B cell (primary cell): Measurements from ENCODE around the gene LRBA. TPM values are rescaled to one million over a fixed set of nuclear protein-coding genes. Genes with fewer than 3 reads are reported as not detected.

Experiments used
- ATAC-seq: fragments of 200-7000 bp; cut with Tn5 transposase; one replicate; pipeline ENCODE4 v1.10.0; 2021; ENCODE audit warnings: low read depth, mild to moderate bottlenecking, moderate number of reproducible peaks, moderate library complexity
- CTCF ChIA-PET: fragments of 350-600 bp; sonication (Branson Sonifier 250); formaldehyde crosslinking; loops from one replicate; lab custom pipeline; 2021; ENCODE audit warnings: antibody characterized with exemption, inconsistent platforms; lab: Charles Lee
- POLR2A ChIA-PET: fragments of 350-600 bp; sonication (Branson Sonifier 250); formaldehyde crosslinking; loops from one replicate; lab custom pipeline; 2021; ENCODE audit warnings: antibody characterized with exemption; lab: Charles Lee
- DNase-seq: peaks from one replicate; pipeline ENCODE4 v3.0.0; 2013
- H2AFZ ChIP-seq: 2 replicates; pipeline ENCODE4 v1.6.1; 2012; ENCODE audit warnings: mild to moderate bottlenecking, low read depth, low read length; ENCODE audit not compliant: insufficient read depth, poor library complexity, severe bottlenecking
- H3K27ac ChIP-seq, 2 donors: 1 replicate in 1 of 2; 2 replicates in 1 of 2; pipeline ENCODE4 v1.5.1; 2012 to 2013; ENCODE audit warnings: low read length in 2 of 2, mild to moderate bottlenecking in 2 of 2, moderate library complexity in 1 of 2
- H3K27me3 ChIP-seq, 4 experiments: fragments of 200-600 bp in 1 of 4; sonication (generic) in 1 of 4; replicated peaks in 1 of 4; 1 replicate in 2 of 4; 2 replicates in 2 of 4; pipeline versions ENCODE4 v1.6.1 to v1.7.0; 2013 to 2016; ENCODE audit warnings: low read length in 3 of 4, mild to moderate bottlenecking in 2 of 4, mixed read lengths in 1 of 4, moderate library complexity in 1 of 4; ENCODE audit not compliant: insufficient read depth in 4 of 4, control insufficient read depth in 3 of 4; ENCODE audit errors: control extremely low read depth in 1 of 4
- H3K36me3 ChIP-seq, 2 experiments: replicated peaks in 1 of 2; 1 replicate in 1 of 2; 2 replicates in 1 of 2; pipeline versions ENCODE4 v1.6.1 to v1.7.1; 2013; ENCODE audit warnings: low read length in 1 of 2; ENCODE audit not compliant: insufficient read depth in 2 of 2, control insufficient read depth in 1 of 2; ENCODE audit errors: control extremely low read depth in 1 of 2, extremely low read depth in 1 of 2
- H3K4me1 ChIP-seq, 2 donors: fragments of 200-600 bp in 1 of 2; sonication (generic) in 1 of 2; 1 replicate in 1 of 2; 2 replicates in 1 of 2; pipeline versions ENCODE4 v1.5.1 to v1.6.1; 2013 to 2017; ENCODE audit warnings: low read length in 2 of 2; ENCODE audit not compliant: control insufficient read depth in 2 of 2, insufficient read depth in 2 of 2
- H3K4me2 ChIP-seq: replicated peaks from 2 replicates; pipeline ENCODE3; 2012; ENCODE audit warnings: mild to moderate bottlenecking, low read depth, low read length; ENCODE audit not compliant: poor library complexity, severe bottlenecking
- H3K4me3 ChIP-seq, 5 experiments: fragments of 200-600 bp in 1 of 5; sonication (generic) in 1 of 5; 1 replicate in 3 of 5; 2 replicates in 2 of 5; pipeline versions ENCODE4 v1.5.1 to v1.7.0; 2011 to 2016; ENCODE audit warnings: low read length in 4 of 5, mild to moderate bottlenecking in 4 of 5, low read depth in 2 of 5, control low read depth in 1 of 5, moderate library complexity in 1 of 5; ENCODE audit not compliant: insufficient read depth in 1 of 5; ENCODE audit errors: control extremely low read depth in 1 of 5, extremely low read depth in 1 of 5
- H3K79me2 ChIP-seq: fragments of 200-600 bp; sonication (generic); one replicate; pipeline ENCODE4 v1.6.0; 2016; ENCODE audit warnings: low read length; ENCODE audit not compliant: control insufficient read depth, insufficient read depth
- H3K9ac ChIP-seq: fragments of 200-600 bp; sonication (generic); 2 replicates; pipeline ENCODE4 v1.6.1; 2017; ENCODE audit warnings: mild to moderate bottlenecking, low read length, moderate library complexity
- H3K9me3 ChIP-seq, 3 donors: one replicate each; pipeline versions ENCODE4 v1.6.1 to v1.7.1; 2013; ENCODE audit warnings: low read length in 2 of 3; ENCODE audit not compliant: control insufficient read depth in 2 of 3, insufficient read depth in 1 of 3; ENCODE audit errors: control extremely low read depth in 1 of 3
- H4K20me1 ChIP-seq: 2 replicates; pipeline ENCODE4 v1.6.0; 2012; ENCODE audit warnings: mild to moderate bottlenecking, low read length; ENCODE audit not compliant: insufficient read depth, control insufficient read depth, poor library complexity, severe bottlenecking
- H3K27ac Mint-ChIP-seq: one replicate; pipeline ENCODE4 v1.8.0; 2021; ENCODE audit warnings: mixed read lengths
- H3K27me3 Mint-ChIP-seq: one replicate; pipeline ENCODE4 v1.8.0; 2021; ENCODE audit warnings: mixed read lengths
- H3K4me1 Mint-ChIP-seq: one replicate; pipeline ENCODE4 v1.8.0; 2021; ENCODE audit warnings: mixed read lengths
- H3K4me3 Mint-ChIP-seq: one replicate; pipeline ENCODE4 v1.8.0; 2021; ENCODE audit warnings: mixed read lengths
- H3K9me3 Mint-ChIP-seq: one replicate; pipeline ENCODE4 v1.8.0; 2022; ENCODE audit warnings: mixed read lengths; ENCODE audit not compliant: insufficient read depth
- CTCF ChIP-seq: fragments of 200-600 bp; IDR thresholded peaks from one replicate; pipeline ENCODE4 v1.8.0; 2022; ENCODE audit warnings: antibody characterized with exemption, mild to moderate bottlenecking
- EZH2 ChIP-seq: IDR thresholded peaks from 2 replicates; pipeline ENCODE4 v1.6.1; 2012; ENCODE audit warnings: borderline replicate concordance, low read depth, mild to moderate bottlenecking, moderate library complexity, low read length; ENCODE audit not compliant: insufficient read depth, poor library complexity, severe bottlenecking
- WGBS: methylation state at CpG from one replicate; pipeline ENCODE4 v1.1.5; 2013; ENCODE audit warnings: missing lambda C conversion rate; ENCODE audit not compliant: insufficient coverage; 5-methylcytosine and 5-hydroxymethylcytosine counted together
- intact Hi-C: fragments of 100-400 bp; cut with micrococcal nuclease; formaldehyde crosslinking; loops from one replicate; pipeline ENCODE4 v1.10.0; 2022
- polyA plus RNA-seq: library from polyadenylated mRNA; depleted of rRNA; stranded (reverse); fragments of >200 nt; gene quantifications from 2 replicates; pipeline ENCODE4 v1.2.3, GENCODE V29; 2012
- total RNA-seq, 2 donors: library from RNA; stranded (reverse); fragments of 120-200 nt in 1 of 2; gene quantifications; 1 replicate in 1 of 2; 2 replicates in 1 of 2; pipeline versions ENCODE4 v1.2.3 to v1.2.4, GENCODE V29; 2013 to 2022

Gene LRBA
- total and polyA plus RNA-seq, 2 donors (not counting 1 experiment from before 2014, with no cell fraction given), result 17.5 to 86.7 TPM

DNA sequence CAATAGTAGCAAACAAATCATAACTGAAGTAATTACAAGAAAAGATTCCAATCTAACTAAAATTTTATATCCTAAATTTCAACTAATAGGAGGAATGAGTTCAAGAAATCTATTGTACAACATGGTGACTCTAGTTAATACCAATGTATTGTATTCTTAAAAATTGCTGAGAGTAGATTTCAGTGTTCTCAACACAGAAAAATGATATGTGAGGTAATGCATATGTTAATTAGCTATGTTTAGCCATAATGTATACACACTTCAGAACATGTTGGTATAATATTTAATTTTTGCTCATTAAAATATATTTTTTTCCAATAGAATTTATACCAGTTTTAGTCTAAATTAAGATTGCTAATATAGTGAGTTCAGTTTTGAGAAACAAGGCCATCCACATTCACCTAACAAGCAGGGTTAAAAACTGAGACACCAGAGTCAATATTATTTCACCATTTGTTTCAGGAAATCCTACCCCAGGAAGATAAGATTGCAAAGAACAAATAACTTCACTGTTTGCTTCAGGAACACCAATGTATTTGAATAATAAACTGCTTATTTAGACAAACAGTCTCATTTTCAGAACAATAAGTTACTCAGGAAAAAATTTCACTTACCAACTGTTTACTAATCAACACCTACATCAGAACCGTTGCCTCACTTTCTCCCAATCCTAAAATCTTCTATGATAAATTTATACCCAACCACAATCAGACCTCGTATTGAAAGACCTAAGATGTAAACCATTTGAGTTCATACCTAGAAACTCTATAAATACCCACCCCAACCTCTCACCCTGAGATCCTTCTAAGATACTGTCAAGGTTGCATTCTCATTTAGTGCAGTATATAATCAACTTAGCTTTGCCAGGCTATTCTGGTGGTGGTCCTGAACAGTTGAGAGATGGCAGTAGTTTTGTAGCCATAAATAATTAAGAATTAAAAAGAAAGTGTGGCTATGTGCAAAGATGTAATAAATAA lies 300.3 kb downstream of the LRBA start:
- Histone ChIP-seq H3K27ac (no peak overlapping the region), H3K4me1 (no peaks in the 10 kb centered on the region), H3K9ac (no peak overlapping the region), H2AFZ (no peak overlapping the region), H3K9me3 (no peaks in the 10 kb centered on the region), H3K36me3 (no peaks in the 10 kb centered on the region), H3K4me3 (no peak overlapping the region), H3K27me3 (no peaks in the 10 kb centered on the region), H3K4me2 (no peak overlapping the region), H3K79me2 (no peaks in the 10 kb centered on the region), H4K20me1 (no peaks in the 10 kb centered on the region)
- Mint-ChIP-seq H3K4me1 (no peaks in the 10 kb centered on the region), H3K9me3 (no peaks in the 10 kb centered on the region), H3K4me3 (no peak overlapping the region), H3K27ac (no peak overlapping the region), H3K27me3 (no peaks in the 10 kb centered on the region)
- ChIA-PET POLR2A (no interaction called here), CTCF (no interaction called here)
- ATAC-seq, result no peak
- 90% methylated on average over 2 of the region's 2 CpGs for WGBS
- no peak for DNase-seq
- TF ChIP-seq EZH2, result no peak
- no peak for TF ChIP-seq CTCF
- intact Hi-C loops, result no loop called here

GRCh38 chr4:150713251-150713650 lies 301.8 kb downstream of the LRBA start:
- no peak for ATAC-seq
- Histone ChIP-seq H3K9me3 (no peaks in the 10 kb centered on the region), H4K20me1 (no peaks in the 10 kb centered on the region), H3K4me3 (no peak overlapping the region), H2AFZ (no peak overlapping the region), H3K36me3 (no peaks in the 10 kb centered on the region), H3K27me3 (no peaks in the 10 kb centered on the region), H3K27ac (no peak overlapping the region), H3K4me2 (no peak overlapping the region), H3K79me2 (no peaks in the 10 kb centered on the region), H3K9ac (no peak overlapping the region), H3K4me1 (no peaks in the 10 kb centered on the region)
- no peak for TF ChIP-seq EZH2
- no peak for TF ChIP-seq CTCF
- no CpG with 5 or more reads among the region's 2 CpGs for whole genome bisulfite sequencing
- no peak overlapping the region for H3K4me3 Mint-ChIP-seq
- no peak for DNase-seq
- no peaks in the 10 kb centered on the region for H3K4me1 Mint-ChIP-seq
- ChIA-PET POLR2A (no interaction called here), CTCF (no interaction called here)
- H3K9me3 Mint-ChIP-seq, result no peaks in the 10 kb centered on the region
- intact Hi-C loops, result no loop called here
- H3K27me3 Mint-ChIP-seq, result no peaks in the 10 kb centered on the region
- no peak overlapping the region for H3K27ac Mint-ChIP-seq
